ENCODE data around the gene SYT1. TPM values are rescaled to one million over a fixed set of nuclear protein-coding genes. Genes with fewer than 3 reads are reported as not detected.

The SYT1 gene
- total RNA-seq, 1 donor: 0.81 TPM

- DNase-seq (ENCODE audit: low read depth in 2 of 3, low spot score in 2 of 3): no peak
Measured at GRCh38 chr12:79267580-79267979, 403.0 kb downstream of the SYT1 start.

GRCh38 chr12:79274501-79275064 is 410.0 kb downstream of the SYT1 start:
- no peak for DNase-seq (ENCODE audit: low read depth in 2 of 3, low spot score in 2 of 3)

GRCh38 chr12:79275631-79276030 is 411.1 kb downstream of the SYT1 start:
- DNase-seq (ENCODE audit: low read depth in 2 of 3, low spot score in 2 of 3): no peak

- no peak for DNase-seq (ENCODE audit: low read depth in 2 of 3, low spot score in 2 of 3)
Measured at GRCh38 chr12:79283364-79283763, 418.8 kb downstream of the SYT1 start.

GRCh38 chr12:79288911-79289310 is 424.3 kb downstream of the SYT1 start:
- DNase-seq (ENCODE audit: low read depth in 2 of 3, low spot score in 2 of 3): no peak

GRCh38 chr12:79291711-79292110 is 427.1 kb downstream of the SYT1 start:
- no peak for DNase-seq (ENCODE audit: low read depth in 2 of 3, low spot score in 2 of 3)

- DNase-seq (ENCODE audit: low read depth in 2 of 3, low spot score in 2 of 3): no peak
Measured at GRCh38 chr12:79294590-79294989, 430.0 kb downstream of the SYT1 start.

GRCh38 chr12:79295572-79295971 is 431.0 kb downstream of the SYT1 start:
- DNase-seq (ENCODE audit: low read depth in 2 of 3, low spot score in 2 of 3): no peak

- no peak for DNase-seq (ENCODE audit: low read depth in 2 of 3, low spot score in 2 of 3)
Measured at GRCh38 chr12:79296133-79296532, 431.6 kb downstream of the SYT1 start.

- DNase-seq (ENCODE audit: low read depth in 2 of 3, low spot score in 2 of 3): no peak
Measured at GRCh38 chr12:79296871-79297270, 432.3 kb downstream of the SYT1 start.

GRCh38 chr12:79298506-79298905 is 433.9 kb downstream of the SYT1 start:
- DNase-seq (ENCODE audit: low read depth in 2 of 3, low spot score in 2 of 3): no peak

GRCh38 chr12:79299447-79300198 is 435.0 kb downstream of the SYT1 start:
- no peak for DNase-seq (ENCODE audit: low read depth in 2 of 3, low spot score in 2 of 3)

- DNase-seq (ENCODE audit: low read depth in 2 of 3, low spot score in 2 of 3): no peak
Measured at GRCh38 chr12:79300199-79300568, 435.6 kb downstream of the SYT1 start.

GRCh38 chr12:79301181-79301580 is 436.6 kb downstream of the SYT1 start:
- no peak for DNase-seq (ENCODE audit: low read depth in 2 of 3, low spot score in 2 of 3)

GRCh38 chr12:79302162-79302814 is 437.7 kb downstream of the SYT1 start:
- DNase-seq (ENCODE audit: low read depth in 2 of 3, low spot score in 2 of 3): no peak

- no peak for DNase-seq (ENCODE audit: low read depth in 2 of 3, low spot score in 2 of 3)
Measured at GRCh38 chr12:79307340-79307739, 442.8 kb downstream of the SYT1 start.

- no peak for DNase-seq (ENCODE audit: low read depth in 2 of 3, low spot score in 2 of 3)
Measured at GRCh38 chr12:79309039-79309438, 444.5 kb downstream of the SYT1 start.

- no peak for DNase-seq (ENCODE audit: low read depth in 2 of 3, low spot score in 2 of 3)
Measured at GRCh38 chr12:79317179-79317847, 452.7 kb downstream of the SYT1 start.

GRCh38 chr12:79322905-79323304 is 458.3 kb downstream of the SYT1 start:
- no peak for DNase-seq (ENCODE audit: low read depth in 2 of 3, low spot score in 2 of 3)

GRCh38 chr12:79324571-79324970 is 460.0 kb downstream of the SYT1 start:
- DNase-seq (ENCODE audit: low read depth in 2 of 3, low spot score in 2 of 3): no peak

GRCh38 chr12:79326222-79326621 is 461.6 kb downstream of the SYT1 start:
- DNase-seq (ENCODE audit: low read depth in 2 of 3, low spot score in 2 of 3): no peak

- no peak for DNase-seq (ENCODE audit: low read depth in 2 of 3, low spot score in 2 of 3)
Measured at GRCh38 chr12:79326663-79327062, 462.1 kb downstream of the SYT1 start.
